ENCODE measurements around the gene FXYD4. TPM values are rescaled to one million over a fixed set of nuclear protein-coding genes. Genes with fewer than 3 reads are reported as not detected.

Gene FXYD4
- total RNA-seq, 4 donors from 2014 or later = not detected

GRCh38 chr10:43352951-43353350 lies 18.5 kb upstream of the FXYD4 start:
- WGBS, 2 donors = 68 to 72% methylated on average over 7 of the region's 7 CpGs
- TF ChIP-seq CTCF (IDR thresholded peaks at IDR 0.05) (no peak), POLR2A (IDR thresholded peaks at IDR 0.05) (no peak), EP300 (IDR thresholded peaks at IDR 0.05) (no peak)
- no peak for DNase-seq (ENCODE audit: low spot score in 2 of 2)

DNA sequence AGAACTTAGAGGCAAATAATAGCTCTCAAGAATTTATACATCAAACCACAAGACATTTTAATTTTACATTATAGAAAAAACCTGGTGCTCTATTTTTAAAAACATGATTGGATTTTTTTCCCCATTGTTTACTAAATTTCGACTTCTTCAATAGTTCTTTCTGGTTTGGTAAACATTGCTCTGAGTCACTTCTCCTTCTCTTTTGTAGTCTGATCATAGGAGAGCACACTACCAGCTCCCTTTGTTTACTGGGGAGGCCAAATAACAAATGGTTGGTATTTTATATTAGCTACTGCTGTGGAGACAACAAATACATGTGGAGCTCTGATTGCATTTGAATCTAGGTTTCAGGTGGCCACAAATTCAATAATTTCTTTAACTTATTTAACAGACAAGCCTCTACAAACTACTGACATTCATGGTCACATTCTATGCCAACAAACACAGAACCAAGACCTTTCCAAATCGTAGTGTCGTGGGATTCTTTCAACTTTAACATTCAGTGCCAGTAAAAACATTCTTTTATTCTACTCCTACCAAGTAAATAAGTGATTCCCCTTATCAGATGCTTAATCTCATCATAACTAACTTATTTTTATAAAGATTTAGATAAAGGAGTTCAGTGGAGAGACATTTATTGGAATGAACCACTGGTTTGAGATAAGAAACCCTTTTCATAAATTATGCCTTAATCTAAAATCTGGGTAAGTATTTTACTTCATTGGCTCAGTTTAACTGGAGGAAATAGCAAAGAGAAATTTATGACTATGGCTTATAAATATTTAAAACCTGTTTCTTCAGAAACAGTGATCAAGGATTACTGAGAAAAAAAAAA lies 17.7 kb upstream of the FXYD4 start:
- no peaks in the 10 kb centered on the region for H3K9me3 ChIP-seq
- peaks cover 0 to 10% of the 10 kb centered on the region in 2 donors for H3K27me3 ChIP-seq
- TF ChIP-seq CTCF (IDR thresholded peaks at IDR 0.05) (no peak), EP300 (IDR thresholded peaks at IDR 0.05) (no peak), POLR2A (IDR thresholded peaks at IDR 0.05) (no peak)
- 18 to 21% methylated on average over 3 of the region's 3 CpGs for WGBS, 2 donors
- H3K27ac ChIP-seq = peak overlapping the region in 2 of 4 donors; percentile 9 to 22
- H3K4me3 ChIP-seq = no peak overlapping the region
- no peaks in the 10 kb centered on the region for H3K36me3 ChIP-seq
- H3K4me1 ChIP-seq = peaks cover 0 to 15% (median 0%) of the 10 kb centered on the region in 4 donors
- no peak for DNase-seq (ENCODE audit: low spot score in 2 of 2)

More at GRCh38 chr10:43352951-43353350, 18.5 kb upstream of the FXYD4 start:
- Histone ChIP-seq H3K27ac (no peak overlapping the region), H3K27me3 (peaks cover 0 to 10% of the 10 kb centered on the region in 2 donors), H3K4me3 (no peak overlapping the region), H3K9me3 (no peaks in the 10 kb centered on the region), H3K36me3 (no peaks in the 10 kb centered on the region), H3K4me1 (peaks cover 0 to 22% (median 2%) of the 10 kb centered on the region in 4 donors)

- TF ChIP-seq EP300 (IDR thresholded peaks at IDR 0.05) (no peak), POLR2A (IDR thresholded peaks at IDR 0.05) (no peak), CTCF (IDR thresholded peaks at IDR 0.05) (no peak)
- no peak for DNase-seq (ENCODE audit: low spot score in 2 of 2)
- peak overlapping the region in 2 of 4 donors; percentile 9 to 22 for H3K27ac ChIP-seq
These were observed 17.2 kb upstream of the FXYD4 start for GRCh38 chr10:43354330-43354635.

DNA sequence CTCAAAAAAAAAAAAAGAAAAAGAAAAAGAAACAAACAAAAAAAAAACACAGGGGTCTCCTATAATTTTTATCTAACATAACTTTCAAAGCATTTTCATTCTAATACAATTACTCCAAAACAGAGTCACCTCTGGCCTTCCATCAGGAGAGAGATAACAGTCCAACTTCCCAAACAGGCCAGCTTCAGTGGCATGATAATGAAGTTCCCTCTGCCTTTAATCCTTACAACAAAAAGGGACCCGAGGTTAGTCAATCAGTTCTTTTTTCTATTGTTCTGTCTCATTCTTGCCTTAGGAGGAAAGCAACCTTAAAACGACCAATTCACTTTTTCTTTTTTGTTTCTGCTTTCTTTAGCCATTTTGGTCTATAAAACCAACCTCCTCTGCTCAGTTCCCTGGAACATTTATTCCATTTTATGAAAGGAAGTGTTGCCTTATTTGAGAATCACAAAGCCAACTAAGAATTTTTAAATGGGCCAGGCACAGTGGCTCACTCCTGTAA lies 16.5 kb upstream of the FXYD4 start:
- H3K36me3 ChIP-seq = no peaks in the 10 kb centered on the region
- TF ChIP-seq EP300 (IDR thresholded peaks at IDR 0.05) (no peak), POLR2A (IDR thresholded peaks at IDR 0.05) (no peak), CTCF (IDR thresholded peaks at IDR 0.05) (no peak)
- 21 to 22% methylated on average over 2 of the region's 2 CpGs for WGBS, 2 donors
- DNase-seq (ENCODE audit: low spot score in 2 of 2) = no peak
- no peak overlapping the region for H3K27ac ChIP-seq
- H3K4me3 ChIP-seq = no peak overlapping the region
- peaks cover 0 to 14% (median 0%) of the 10 kb centered on the region in 4 donors for H3K4me1 ChIP-seq
- H3K9me3 ChIP-seq = no peaks in the 10 kb centered on the region
- H3K27me3 ChIP-seq = peaks cover 0 to 10% of the 10 kb centered on the region in 2 donors

More at GRCh38 chr10:43354330-43354635, 17.2 kb upstream of the FXYD4 start:
- 52 to 63% methylated on average over 2 of the region's 2 CpGs for WGBS, 2 donors
- Histone ChIP-seq H3K36me3 (no peaks in the 10 kb centered on the region), H3K4me3 (no peak overlapping the region), H3K4me1 (peaks cover 0 to 14% (median 0%) of the 10 kb centered on the region in 4 donors), H3K27me3 (peaks cover 0 to 10% of the 10 kb centered on the region in 2 donors), H3K9me3 (no peaks in the 10 kb centered on the region)

DNA sequence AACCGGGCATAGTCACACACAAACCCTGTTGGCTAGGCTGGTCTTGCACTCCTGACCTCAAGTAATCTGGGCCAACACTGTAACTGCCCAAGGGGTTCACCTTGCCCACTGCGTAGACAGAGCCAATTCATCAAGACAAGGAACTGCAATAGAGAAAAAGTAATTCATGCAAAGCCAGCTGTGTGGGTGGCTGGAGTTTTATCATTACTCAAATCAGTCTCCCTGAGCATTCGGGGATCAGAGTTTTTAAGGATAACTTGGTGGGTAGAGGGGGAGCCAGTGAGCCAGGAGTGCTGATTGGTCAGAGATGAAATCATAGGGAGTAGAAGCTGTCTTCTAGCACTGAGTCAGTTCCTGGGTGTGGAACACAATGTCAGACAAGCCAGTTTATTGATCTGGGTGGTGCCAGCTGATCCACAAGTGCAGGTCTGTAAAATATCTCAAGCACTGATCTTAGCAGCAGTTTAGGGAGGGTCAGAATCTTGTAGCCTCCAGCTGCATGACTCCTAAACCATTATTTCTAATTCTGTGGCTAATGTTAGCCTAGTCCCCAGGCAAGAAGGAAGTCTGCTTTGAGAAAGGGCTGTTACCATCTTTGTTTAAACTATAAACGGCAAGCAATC lies 15.6 kb upstream of the FXYD4 start:
- H3K27ac ChIP-seq = peak overlapping the region in 1 of 4 donors; percentile 14

More for the DNA sequence above, 15.6 kb upstream of the FXYD4 start:
- no peak for DNase-seq (ENCODE audit: low spot score in 2 of 2)
- WGBS, 2 donors = 59 to 62% methylated on average over 4 of the region's 4 CpGs
- peaks cover 0 to 2% of the 10 kb centered on the region in 2 donors for H3K27me3 ChIP-seq
- H3K4me1 ChIP-seq = peaks cover 0 to 14% (median 0%) of the 10 kb centered on the region in 4 donors
- no peak overlapping the region for H3K4me3 ChIP-seq
- no peak for TF ChIP-seq EP300 (IDR thresholded peaks at IDR 0.05)
- no peaks in the 10 kb centered on the region for H3K9me3 ChIP-seq
- H3K36me3 ChIP-seq = no peaks in the 10 kb centered on the region
